Chondrocyte (in vitro differentiated cells): ENCODE data around the gene IP6K2. TPM values are rescaled to one million over a fixed set of nuclear protein-coding genes. Genes with fewer than 3 reads are reported as not detected.
"Not testable (repeated sequence)": the region's sequence is repeated elsewhere in the genome, so short reads cannot be mapped to it uniquely, and the experiment has no call there.

ENCODE experiments used
- DNase-seq: peaks from one replicate; pipeline ENCODE4 v3.0.0; 2021; ENCODE audit warnings: mixed read lengths, low spot score
- H3K27ac Mint-ChIP-seq: one replicate; pipeline ENCODE4 v1.8.0; 2021; ENCODE audit warnings: mild to moderate bottlenecking, moderate library complexity, mixed read lengths; ENCODE audit not compliant: unreplicated experiment
- H3K27me3 Mint-ChIP-seq: 2 replicates; pipeline ENCODE4 v1.8.0; 2021; ENCODE audit warnings: low read depth, mixed read lengths
- H3K36me3 Mint-ChIP-seq: 2 replicates; pipeline ENCODE4 v1.8.0; 2021; ENCODE audit warnings: low read depth, mixed read lengths
- H3K4me1 Mint-ChIP-seq: 2 replicates; pipeline ENCODE4 v1.8.0; 2021; ENCODE audit warnings: low read depth, mild to moderate bottlenecking, mixed read lengths
- H3K4me3 Mint-ChIP-seq: one replicate; pipeline ENCODE4 v1.8.0; 2021; ENCODE audit warnings: mild to moderate bottlenecking, moderate library complexity, mixed read lengths; ENCODE audit not compliant: unreplicated experiment
- H3K9me3 Mint-ChIP-seq: 2 replicates; pipeline ENCODE4 v1.8.0; 2021; ENCODE audit warnings: low read depth, mixed read lengths
- total RNA-seq: library from RNA; stranded (reverse); gene quantifications from 3 replicates; pipeline ENCODE4 v1.2.1, GENCODE V29; 2021
- TF ChIP-seq, protein P1 (sequence below): fragments of 200-600 bp; sonication (generic); IDR thresholded peaks from 2 replicates; pipeline ENCODE4 v1.5.0; 2021; ENCODE audit warnings: antibody characterized with exemption, mild to moderate bottlenecking, moderate library complexity

The IP6K2 gene
- total RNA-seq, 1 donor from 2014 or later, result 68.8 TPM

- H3K9me3 Mint-ChIP-seq, result no peaks in the 10 kb centered on the region
- H3K4me3 Mint-ChIP-seq, result no peak overlapping the region
- H3K4me1 Mint-ChIP-seq, result peaks cover 12% of the 10 kb centered on the region
- TF ChIP-seq, protein P1, sequence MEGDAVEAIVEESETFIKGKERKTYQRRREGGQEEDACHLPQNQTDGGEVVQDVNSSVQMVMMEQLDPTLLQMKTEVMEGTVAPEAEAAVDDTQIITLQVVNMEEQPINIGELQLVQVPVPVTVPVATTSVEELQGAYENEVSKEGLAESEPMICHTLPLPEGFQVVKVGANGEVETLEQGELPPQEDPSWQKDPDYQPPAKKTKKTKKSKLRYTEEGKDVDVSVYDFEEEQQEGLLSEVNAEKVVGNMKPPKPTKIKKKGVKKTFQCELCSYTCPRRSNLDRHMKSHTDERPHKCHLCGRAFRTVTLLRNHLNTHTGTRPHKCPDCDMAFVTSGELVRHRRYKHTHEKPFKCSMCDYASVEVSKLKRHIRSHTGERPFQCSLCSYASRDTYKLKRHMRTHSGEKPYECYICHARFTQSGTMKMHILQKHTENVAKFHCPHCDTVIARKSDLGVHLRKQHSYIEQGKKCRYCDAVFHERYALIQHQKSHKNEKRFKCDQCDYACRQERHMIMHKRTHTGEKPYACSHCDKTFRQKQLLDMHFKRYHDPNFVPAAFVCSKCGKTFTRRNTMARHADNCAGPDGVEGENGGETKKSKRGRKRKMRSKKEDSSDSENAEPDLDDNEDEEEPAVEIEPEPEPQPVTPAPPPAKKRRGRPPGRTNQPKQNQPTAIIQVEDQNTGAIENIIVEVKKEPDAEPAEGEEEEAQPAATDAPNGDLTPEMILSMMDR, result no peak
- H3K27me3 Mint-ChIP-seq, result no peaks in the 10 kb centered on the region
- no peaks in the 10 kb centered on the region for H3K36me3 Mint-ChIP-seq
- no peak overlapping the region for H3K27ac Mint-ChIP-seq
- no peak for DNase-seq
These were observed 21.1 kb upstream of the IP6K2 start for GRCh38 chr3:48738144-48738536.

- H3K4me3 Mint-ChIP-seq, H3K27ac Mint-ChIP-seq, H3K9me3 Mint-ChIP-seq, DNase-seq, H3K36me3 Mint-ChIP-seq, H3K27me3 Mint-ChIP-seq, H3K4me1 Mint-ChIP-seq: not testable (repeated sequence)
These were observed 18.2 kb upstream of the IP6K2 start for GRCh38 chr3:48735075-48735767.

DNA sequence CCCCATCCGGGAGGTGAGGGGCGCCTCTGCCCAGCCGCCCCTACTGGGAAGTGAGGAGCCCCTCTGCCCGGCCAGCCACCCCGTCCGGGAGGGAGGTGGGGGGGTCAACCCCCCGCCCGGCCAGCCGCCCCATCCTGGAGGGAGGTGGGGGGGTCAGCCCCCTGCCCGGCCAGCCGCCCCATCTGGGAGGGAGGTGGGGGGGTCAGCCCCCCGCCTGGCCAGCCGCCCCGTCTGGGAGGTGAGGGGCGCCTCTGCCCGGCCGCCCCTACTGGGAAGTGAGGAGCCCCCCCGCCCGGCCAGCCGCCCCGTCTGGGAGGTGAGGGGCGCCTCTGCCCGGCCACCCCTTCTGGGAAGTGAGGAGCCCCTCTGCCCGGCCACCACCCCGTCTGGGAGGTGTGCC lies 17.5 kb upstream of the IP6K2 start:
- H3K27me3 Mint-ChIP-seq, H3K27ac Mint-ChIP-seq, H3K4me3 Mint-ChIP-seq, H3K36me3 Mint-ChIP-seq, DNase-seq, H3K4me1 Mint-ChIP-seq, H3K9me3 Mint-ChIP-seq: not testable (repeated sequence)

DNA sequence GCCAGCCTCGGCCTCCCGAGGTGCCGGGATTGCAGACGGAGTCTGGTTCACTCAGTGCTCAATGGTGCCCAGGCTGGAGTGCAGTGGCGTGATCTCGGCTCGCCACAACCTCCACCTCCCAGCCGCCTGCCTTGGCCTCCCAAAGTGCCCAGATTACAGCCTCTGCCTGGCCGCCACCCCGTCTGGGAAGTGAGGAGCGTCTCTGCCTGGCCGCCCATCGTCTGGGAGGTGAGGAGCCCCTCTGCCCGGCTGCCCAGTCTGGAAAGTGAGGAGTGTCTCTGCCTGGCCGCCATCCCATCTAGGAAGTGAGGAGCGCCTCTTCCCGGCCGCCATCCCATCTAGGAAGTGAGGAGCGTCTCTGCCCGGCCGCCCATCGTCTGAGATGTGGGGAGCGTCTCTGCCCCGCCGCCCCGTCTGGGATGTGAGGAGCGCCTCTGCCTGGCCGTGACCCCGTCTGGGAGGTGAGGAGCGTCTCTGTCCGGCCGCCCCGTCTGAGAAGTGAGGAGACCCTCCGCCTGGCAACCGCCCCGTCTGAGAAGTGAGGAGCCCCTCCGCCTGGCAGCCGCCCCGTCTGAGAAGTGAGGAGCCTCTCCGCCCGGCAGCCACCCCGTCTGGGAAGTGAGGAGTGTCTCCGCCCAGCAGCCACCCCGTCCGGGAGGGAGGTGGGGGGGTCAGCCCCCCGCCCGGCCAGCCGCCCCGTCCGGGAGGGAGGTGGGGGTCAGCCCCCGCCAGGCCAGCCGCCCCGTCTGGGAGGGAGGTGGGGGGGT lies 16.9 kb upstream of the IP6K2 start:
- not testable (repeated sequence) for H3K27me3 Mint-ChIP-seq, H3K4me1 Mint-ChIP-seq, H3K27ac Mint-ChIP-seq, DNase-seq, H3K36me3 Mint-ChIP-seq, H3K4me3 Mint-ChIP-seq, H3K9me3 Mint-ChIP-seq

GRCh38 chr3:48727511-48727910 lies 10.5 kb upstream of the IP6K2 start:
- no peaks in the 10 kb centered on the region for H3K36me3 Mint-ChIP-seq
- peaks cover 6% of the 10 kb centered on the region for H3K27me3 Mint-ChIP-seq
- DNase-seq, result no peak
- no peaks in the 10 kb centered on the region for H3K9me3 Mint-ChIP-seq
- H3K4me1 Mint-ChIP-seq, result no peaks in the 10 kb centered on the region
- H3K4me3 Mint-ChIP-seq, result no peak overlapping the region
- no peak overlapping the region for H3K27ac Mint-ChIP-seq
- TF ChIP-seq, protein P1, result no peak

DNA sequence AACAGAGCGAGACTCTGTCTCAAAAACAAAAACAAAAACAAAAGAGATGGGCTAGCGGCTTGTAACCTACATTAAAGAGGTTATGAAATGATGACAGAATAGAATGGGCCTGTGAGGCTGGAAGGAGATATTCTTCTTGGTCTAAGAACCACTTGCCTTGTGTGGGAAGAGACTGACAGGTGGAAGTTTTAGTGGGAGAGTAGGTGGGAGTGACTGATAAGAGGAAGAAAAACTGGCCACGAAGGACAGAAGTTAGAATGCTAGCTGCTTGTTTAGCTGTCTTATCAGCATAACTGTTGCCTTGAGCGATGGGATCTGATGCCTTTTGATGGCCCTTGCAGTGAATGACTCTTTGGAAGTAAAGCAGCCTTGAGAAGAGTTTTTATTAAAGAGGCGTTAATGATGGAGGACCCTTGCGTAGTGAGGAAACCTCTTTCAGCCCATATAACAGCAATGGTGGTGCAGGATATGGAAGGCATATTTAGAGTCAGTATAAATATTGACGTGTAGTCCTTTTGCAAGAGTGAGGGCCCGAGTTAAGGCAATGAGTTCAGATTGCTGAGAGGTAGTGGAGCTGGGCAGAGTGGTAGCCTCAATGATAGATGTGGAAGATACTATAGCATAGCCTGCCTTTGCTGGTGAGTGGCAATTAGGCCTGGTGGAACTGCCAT lies 8.3 kb upstream of the IP6K2 start:
- not testable (repeated sequence) for H3K4me3 Mint-ChIP-seq, H3K9me3 Mint-ChIP-seq, H3K36me3 Mint-ChIP-seq

DNA sequence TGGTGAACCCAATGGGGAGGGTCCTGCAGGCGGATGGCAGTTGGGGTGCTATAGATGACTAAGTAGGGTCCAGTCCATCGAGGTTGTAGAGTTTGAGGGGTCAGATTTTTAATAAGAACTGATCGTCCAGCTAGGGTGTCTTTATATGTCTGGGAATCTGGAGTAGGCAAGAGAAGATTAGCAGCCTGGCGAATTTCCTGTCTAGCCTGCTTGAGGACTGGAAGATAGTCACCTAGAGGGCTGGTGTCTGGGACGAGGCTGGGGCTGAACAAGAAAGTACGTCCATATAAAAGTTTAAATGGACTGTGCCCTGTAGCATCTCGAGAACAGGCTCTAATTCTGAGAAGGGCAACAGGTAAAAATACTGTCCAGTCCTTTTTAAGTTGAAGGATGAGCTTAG lies 6.7 kb upstream of the IP6K2 start:
- no peaks in the 10 kb centered on the region for H3K9me3 Mint-ChIP-seq
- no peaks in the 10 kb centered on the region for H3K36me3 Mint-ChIP-seq
- no peak overlapping the region for H3K4me3 Mint-ChIP-seq
- H3K27me3 Mint-ChIP-seq, result peaks cover 6% of the 10 kb centered on the region
- peaks cover 4% of the 10 kb centered on the region for H3K4me1 Mint-ChIP-seq
- no peak for DNase-seq
- TF ChIP-seq, protein P1, result no peak
- H3K27ac Mint-ChIP-seq, result no peak overlapping the region

More for the DNA sequence above, 8.3 kb upstream of the IP6K2 start:
- not testable (repeated sequence) for H3K27me3 Mint-ChIP-seq, DNase-seq, H3K4me1 Mint-ChIP-seq, H3K27ac Mint-ChIP-seq

DNA sequence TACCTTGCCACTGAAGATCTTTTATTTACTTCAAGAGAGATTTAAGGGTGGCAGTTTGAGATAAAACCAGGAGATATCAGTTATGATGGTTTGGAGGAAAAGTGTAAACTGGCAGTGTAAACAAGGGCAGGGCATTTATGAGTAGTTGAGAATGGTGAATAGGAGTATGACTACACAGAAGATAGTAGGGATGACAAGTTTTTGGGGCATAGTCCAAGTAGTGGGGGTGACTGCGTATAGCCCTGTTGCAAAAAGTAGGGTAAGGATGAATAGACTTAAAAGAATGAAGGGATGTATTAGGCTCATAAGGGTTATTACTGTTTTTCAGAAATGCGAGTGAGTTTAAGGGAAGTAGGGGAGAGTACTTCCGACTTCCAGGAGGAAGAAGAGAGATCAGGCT lies 6.3 kb upstream of the IP6K2 start:
- not testable (repeated sequence) for H3K4me3 Mint-ChIP-seq, H3K27ac Mint-ChIP-seq, H3K27me3 Mint-ChIP-seq

More for the DNA sequence above, 6.3 kb upstream of the IP6K2 start:
- H3K4me1 Mint-ChIP-seq, H3K36me3 Mint-ChIP-seq, H3K9me3 Mint-ChIP-seq, DNase-seq: not testable (repeated sequence)
